Measurements from ENCODE around the gene PDE6B. TPM values are rescaled to one million over a fixed set of nuclear protein-coding genes. Genes with fewer than 3 reads are reported as not detected.
"Not testable (repeated sequence)": the region's sequence is repeated elsewhere in the genome, so short reads cannot be mapped to it uniquely, and the experiment has no call there.

The PDE6B gene
- total RNA-seq, 1 donor from 2014 or later, result 11.2 TPM

DNA sequence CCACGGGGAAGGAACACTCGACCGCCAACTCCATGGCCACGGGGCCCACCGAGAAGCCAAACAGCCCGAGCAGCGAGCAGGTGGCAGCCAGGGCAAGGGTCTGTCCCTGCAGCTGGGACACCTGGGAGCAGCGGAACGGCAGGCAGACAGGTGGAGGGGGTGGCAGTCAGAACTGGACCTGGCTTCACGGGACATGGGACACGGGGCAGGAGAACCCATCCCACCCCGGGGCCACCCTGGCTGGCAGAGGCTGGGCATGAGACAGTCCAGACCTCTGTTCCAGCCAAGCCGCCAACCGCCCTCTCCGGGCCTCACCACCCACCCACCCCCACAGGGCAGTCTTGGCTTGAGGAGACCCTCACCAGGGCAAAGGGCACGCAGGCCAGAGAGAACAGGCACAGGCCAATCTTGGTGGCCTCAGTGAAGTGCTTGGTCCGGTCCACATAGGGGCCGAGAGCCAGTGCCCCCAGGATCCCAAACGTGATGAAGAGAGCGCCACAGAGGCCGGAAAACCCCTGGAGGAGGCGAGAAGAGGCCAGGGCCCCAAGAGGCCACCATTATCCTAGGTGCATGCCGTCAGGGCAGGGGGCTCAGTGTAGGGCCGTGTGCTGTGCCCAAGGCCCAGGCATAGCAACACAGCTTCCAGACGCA lies 58.0 kb downstream of the PDE6B start:
- no peak for DNase-seq (ENCODE audit: low read depth)

- DNase-seq (ENCODE audit: low read depth), result peak; percentile 30
Observed at GRCh38 chr4:683982-684622, 58.7 kb downstream of the PDE6B start.

DNA sequence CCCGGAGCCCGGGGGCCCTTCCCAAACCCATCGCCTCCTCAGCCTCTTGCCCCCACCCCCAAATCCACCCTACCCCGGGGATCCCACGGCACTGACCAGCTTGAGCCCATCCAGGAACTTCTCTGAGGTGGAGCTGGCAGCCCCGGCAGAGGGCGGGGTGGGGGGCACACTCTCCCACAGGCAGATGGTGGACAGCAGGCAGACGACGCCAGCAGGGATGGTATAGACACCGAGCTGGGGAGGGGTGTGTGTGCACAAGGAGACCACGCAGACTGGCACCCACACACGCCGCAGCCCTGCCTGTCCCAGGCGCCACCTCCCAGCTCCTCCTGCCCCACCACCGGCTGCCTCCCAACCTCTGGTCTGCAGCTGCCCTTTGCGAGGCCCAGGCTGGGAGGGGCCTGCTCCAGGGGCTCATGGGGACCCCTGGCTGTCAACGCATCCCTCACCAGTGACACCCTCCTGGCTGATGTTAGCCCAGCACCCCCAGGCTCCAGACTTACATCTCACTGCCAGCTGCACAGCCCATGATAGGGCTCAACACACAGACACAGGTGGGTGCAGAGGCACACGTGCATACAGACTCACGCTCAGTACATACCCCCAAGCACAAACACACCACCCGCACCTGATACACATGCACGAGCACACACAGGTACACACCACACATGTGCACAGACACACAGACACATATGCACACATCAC lies 59.4 kb downstream of the PDE6B start:
- no peak for DNase-seq (ENCODE audit: low read depth)

DNA sequence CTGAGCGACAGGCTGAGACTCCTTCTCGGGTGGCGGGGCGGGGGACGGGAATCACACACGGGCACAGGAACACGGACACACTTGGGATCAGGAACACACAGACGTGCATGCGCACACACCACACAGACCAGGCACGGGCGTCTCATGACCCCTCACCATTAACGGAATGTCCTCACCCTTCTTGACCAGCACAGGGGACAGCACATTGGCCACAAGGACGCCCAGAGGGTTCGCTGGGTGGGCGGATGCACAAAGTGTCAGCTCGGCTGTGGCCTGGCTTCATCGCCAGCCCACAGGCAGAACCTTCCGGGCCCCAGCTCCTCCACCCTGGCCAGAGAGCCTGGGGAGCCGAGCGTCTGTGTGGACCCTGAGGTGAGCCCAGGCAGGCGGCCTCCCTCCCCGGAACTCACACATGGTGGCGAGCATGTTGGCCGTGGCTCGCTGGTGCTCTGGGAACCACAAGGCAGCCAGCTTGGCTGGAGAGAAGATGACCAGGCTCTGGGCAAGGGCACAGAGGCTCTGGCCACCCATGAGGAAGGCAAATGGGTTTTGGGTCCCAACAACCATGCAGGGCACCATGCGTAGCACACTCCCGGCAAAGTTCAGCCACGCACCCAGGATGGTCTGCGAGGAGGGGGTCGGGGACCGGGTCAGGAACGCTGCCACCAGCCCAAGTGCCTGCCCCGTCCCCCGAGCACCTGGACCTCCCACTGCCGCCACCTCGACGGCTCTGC lies 60.5 kb downstream of the PDE6B start:
- no peak for DNase-seq (ENCODE audit: low read depth)

DNA sequence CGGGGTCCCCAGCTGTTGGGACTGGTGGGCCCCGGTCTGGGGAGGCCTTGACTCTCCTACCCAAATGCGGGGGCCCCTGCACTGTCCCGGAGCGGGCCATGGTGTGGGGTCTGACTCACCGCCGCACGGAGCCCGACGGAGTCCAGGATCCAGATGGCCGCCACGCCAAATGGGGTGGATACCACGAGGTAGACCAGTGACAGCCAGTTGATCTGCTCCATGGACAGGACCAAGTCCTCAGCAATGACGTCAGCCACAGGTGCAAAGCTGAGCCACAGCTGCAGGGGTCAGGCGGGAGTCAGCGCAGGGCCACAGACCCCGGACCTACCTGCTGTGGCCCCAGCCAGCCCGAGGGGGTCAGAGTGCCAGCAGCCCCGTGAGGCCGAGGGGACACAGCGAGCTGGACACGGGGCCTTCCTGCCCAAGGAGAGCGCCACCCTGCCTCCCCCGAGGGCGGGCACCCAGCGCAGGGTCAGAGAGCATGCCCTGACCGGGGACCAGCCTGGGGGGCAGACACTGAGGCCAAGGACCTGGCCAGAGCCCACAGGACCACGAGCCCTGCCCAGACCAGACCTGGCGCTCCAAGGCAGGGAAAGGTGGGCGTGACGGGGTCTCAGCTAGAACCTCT lies 61.2 kb downstream of the PDE6B start:
- DNase-seq (ENCODE audit: low read depth), result no peak

GRCh38 chr4:687048-687970 lies 61.9 kb downstream of the PDE6B start:
- peak; percentile 84 for DNase-seq (ENCODE audit: low read depth)

DNA sequence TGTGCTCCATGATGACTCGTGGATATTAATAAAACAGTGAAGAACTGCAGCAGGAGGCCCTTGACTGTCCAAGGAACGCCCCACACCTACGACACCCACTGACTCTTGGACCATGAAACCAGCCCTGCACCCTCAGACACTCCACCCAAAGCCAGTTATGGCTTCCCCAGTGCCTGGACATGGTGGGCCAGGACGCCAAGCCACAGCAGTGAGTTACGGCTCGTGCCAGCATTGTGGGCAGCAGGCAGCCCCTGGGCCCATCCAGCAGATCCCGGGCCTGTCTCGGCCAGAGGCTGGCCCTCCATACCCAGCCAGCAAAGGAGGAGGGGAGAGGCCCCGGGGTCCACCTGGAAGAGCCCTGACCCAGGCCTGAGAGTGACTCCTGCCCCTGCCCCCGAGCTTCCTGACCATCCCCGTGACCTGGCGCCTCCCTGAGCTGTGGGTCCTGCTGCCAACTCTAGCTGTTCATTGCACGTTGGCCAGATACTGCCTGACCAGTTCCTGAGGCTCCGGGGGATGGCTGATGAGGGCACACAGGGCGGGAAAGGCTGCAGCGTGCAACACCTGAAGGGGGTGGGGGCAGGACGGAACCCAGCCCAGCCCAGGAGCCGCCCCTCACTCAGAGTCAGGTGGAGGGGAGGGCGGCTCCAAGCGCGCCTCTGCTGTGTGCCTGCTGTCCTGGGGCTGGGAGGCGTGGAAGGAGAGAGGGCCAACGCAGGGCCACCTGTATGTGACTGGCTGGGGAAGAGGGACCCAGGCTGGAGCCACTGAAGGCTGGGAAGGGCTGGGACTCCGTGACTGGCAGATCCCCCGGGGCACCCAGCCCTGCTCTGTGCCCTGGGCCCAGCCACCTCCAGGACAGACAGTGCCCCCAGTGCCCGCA lies 62.8 kb downstream of the PDE6B start:
- DNase-seq (ENCODE audit: low read depth), result no peak

GRCh38 chr4:688854-689681 lies 63.7 kb downstream of the PDE6B start, which contains the start of gene SLC49A3:
Gene SLC49A3 (minus strand): TSS chr4:689151. CDS start chr4:689127, 24 bp downstream.
- no peak for DNase-seq (ENCODE audit: low read depth)

- DNase-seq (ENCODE audit: low read depth), result no peak
Observed at GRCh38 chr4:689723-690122, 64.3 kb downstream of the PDE6B start.

- no peak for DNase-seq (ENCODE audit: low read depth)
Observed at GRCh38 chr4:692771-693554, 67.6 kb downstream of the PDE6B start.

- not testable (repeated sequence) for DNase-seq (ENCODE audit: low read depth)
Observed at GRCh38 chr4:694341-694940, 69.1 kb downstream of the PDE6B start.

DNA sequence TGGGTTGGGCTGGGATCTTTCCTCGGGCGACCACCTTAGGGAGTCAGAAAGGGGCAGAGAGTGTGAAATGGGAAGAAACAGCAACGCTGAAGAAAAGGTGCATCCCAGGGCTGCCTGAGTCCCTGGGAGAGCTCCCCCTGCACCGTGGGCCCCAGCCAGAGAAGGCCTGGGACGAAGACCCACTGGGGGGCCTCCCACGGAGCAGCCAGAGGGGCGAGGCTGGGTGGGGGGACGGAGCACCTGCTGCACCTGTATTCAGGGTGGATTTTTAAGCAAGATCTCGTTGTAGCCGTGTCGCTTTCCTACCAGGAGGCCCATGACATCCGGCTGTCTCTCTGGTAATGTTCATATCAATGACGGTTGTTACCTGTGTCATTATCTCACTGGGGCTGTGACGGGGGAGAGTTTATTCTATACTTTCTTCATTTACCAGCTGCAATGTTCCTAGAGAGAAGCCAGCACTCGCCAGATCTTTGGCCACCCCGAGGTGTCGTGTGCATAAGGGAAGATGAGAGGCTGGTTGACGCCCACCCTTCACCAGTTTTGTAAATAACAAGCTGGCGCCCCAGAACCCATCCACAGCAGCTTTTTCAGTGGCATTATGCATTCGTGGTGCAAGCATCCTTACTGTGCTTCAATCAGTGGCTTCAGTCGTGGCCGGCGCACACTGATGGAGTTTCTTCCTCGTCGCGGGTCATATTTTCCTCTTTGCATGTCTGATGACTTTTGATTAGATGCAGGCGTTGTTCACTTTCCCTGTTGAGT lies 74.6 kb downstream of the PDE6B start:
- no peak for DNase-seq (ENCODE audit: low read depth)

DNA sequence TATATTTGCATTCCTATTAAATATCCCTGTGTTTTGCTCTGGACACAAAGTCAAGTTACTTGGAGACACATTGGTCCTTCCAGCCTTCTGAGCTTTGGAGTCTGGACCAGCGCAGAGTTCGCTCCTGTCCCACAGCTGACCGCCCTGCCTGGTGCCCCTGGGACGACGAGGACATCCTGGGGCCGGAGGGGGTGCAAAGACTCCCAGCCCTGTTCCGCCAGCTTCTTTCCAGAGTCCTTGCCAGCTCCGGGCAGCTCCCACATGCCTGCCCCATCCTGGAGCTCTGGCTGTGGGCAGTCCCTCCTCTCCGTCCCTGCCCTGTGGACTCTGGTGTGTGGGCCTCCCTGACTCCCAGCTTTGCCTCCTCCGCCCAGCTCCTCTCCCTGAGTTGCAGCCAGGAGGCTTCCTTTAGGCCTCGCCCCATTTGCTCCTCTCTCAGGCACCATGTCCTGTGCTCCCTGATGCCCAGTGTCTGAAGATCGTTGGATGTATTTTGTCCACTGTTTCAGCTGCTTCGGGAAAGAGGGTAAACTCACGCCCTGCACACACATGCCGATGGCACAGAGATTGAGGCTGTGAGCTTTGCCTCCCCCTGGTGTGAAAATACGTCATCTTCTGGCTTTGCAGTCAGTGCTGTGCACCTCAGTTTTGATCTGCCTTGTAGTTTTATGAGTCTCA lies 75.4 kb downstream of the PDE6B start:
- DNase-seq (ENCODE audit: low read depth), result no peak

DNA sequence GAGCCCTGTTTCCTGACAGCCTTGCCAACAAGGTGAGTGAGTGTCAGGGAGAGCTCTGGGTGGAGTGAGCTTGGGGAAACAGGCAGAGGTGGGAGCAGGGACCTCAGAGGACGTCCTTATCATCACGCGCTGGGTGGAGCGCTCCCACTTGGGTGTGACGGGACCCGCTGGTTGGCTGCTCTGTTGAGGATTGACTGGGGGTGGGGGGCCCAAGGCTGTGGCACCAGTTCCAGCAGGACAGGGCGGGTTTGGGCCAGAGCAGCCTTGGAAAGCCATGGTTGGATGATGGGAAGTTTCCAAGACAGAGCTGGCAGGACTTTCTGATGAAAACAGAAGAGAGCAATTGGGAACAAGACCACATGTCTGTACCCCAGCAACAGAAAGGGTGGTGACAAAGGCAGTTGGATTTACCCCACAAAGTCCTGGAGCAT lies 77.3 kb downstream of the PDE6B start:
- DNase-seq (ENCODE audit: low read depth), result no peak

DNA sequence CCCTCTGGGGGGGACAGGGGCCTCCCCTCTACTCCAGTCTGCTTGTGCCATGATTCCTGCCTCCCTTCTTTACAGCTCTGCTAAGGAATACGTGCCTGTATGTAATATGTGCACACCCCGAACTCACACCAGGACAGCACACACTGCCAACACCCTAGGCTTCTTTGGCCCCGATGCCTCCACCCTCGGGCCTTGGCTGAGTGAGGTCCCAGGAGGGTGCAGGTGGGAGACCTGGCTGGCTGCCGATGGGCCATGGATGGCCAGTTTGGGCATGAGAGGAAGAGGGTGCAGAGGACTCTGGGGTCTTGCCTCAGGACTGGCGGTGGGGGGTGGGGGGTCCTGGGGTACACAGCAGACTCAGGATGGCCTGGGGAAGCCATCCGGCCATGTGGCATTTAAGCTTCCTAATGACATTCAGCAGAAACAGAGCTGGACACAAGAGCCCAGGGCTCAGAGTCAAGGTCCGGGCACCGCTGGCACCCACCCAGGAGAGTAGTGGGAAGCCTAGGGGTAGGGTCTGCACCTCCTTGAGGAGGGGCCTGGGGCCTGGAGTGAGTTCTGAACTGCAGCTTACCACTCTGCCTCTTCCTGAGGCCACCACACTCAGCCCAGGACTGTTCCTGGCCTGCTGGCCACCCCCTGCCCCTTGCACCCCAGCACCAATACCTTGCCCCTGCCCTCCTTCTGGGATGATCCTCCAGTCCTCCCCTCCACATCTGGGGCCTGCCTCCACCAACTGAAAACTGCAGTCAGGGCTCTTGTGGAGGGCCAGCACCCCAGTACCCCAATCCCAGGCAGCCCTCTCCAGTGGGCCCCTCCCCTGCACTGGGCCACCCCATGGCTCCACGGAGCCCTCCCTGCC lies 78.2 kb downstream of the PDE6B start:
- DNase-seq (ENCODE audit: low read depth), result no peak

Data from renal cortical epithelial cell (primary cell).